NCI-H2107 (cell line): ENCODE results near the gene CRB2.

Experiments
- DNase-seq: peaks from one replicate; lab custom pipeline; 2025; lab: John Stamatoyannopoulos, UW

CRB2 gene

GRCh38 chr9:123406691-123407216 lies 50.8 kb downstream of the CRB2 start:
- no peak for DNase-seq

GRCh38 chr9:123407217-123407851 lies 51.3 kb downstream of the CRB2 start:
- DNase-seq = no peak

GRCh38 chr9:123408313-123409262 lies 52.6 kb downstream of the CRB2 start:
- no peak for DNase-seq

- no peak for DNase-seq
Observed at GRCh38 chr9:123410281-123410910, 54.4 kb downstream of the CRB2 start.

GRCh38 chr9:123411191-123411590 lies 55.2 kb downstream of the CRB2 start:
- no peak for DNase-seq

- DNase-seq = no peak
Observed at GRCh38 chr9:123411636-123412035, 55.6 kb downstream of the CRB2 start.

GRCh38 chr9:123412171-123412820 lies 56.3 kb downstream of the CRB2 start:
- no peak for DNase-seq

GRCh38 chr9:123414204-123414603 lies 58.2 kb downstream of the CRB2 start:
- no peak for DNase-seq

- DNase-seq = no peak
Observed at GRCh38 chr9:123414936-123415930, 59.2 kb downstream of the CRB2 start.

- DNase-seq = no peak
Observed at GRCh38 chr9:123416176-123416575, 60.2 kb downstream of the CRB2 start.

- no peak for DNase-seq
Observed at GRCh38 chr9:123417289-123418051, 61.5 kb downstream of the CRB2 start.

GRCh38 chr9:123418052-123418430 lies 62.0 kb downstream of the CRB2 start:
- DNase-seq = no peak

- no peak for DNase-seq
Observed at GRCh38 chr9:123418506-123418905, 62.5 kb downstream of the CRB2 start.

- DNase-seq = no peak
Observed at GRCh38 chr9:123419091-123419490, 63.1 kb downstream of the CRB2 start.

GRCh38 chr9:123419721-123420591 lies 64.0 kb downstream of the CRB2 start:
- DNase-seq = no peak

- DNase-seq = no peak
Observed at GRCh38 chr9:123420592-123421111, 64.7 kb downstream of the CRB2 start.

- no peak for DNase-seq
Observed at GRCh38 chr9:123421186-123421585, 65.2 kb downstream of the CRB2 start.

GRCh38 chr9:123421801-123422455 lies 65.9 kb downstream of the CRB2 start:
- no peak for DNase-seq
